Right lung (tissue), 10 donors: ENCODE results near the gene BAG1. TPM values are rescaled to one million over a fixed set of nuclear protein-coding genes. Genes with fewer than 3 reads are reported as not detected.

Experiments used
- DNase-seq, 2 donors: peaks; one replicate each; pipeline ENCODE4 v3.0.0-alpha.2; 2013
- long read RNA-seq, 8 donors: transcript quantifications; one replicate each; lab custom pipeline, GENCODE V29; 2026
- polyA plus RNA-seq, 5 donors: library from polyadenylated mRNA; unstranded; fragments of 120-200 nt; gene quantifications; one replicate each; pipeline versions ENCODE4 v1.2.1 to v1.2.3, GENCODE V29; 2013; ENCODE audit warnings: inconsistent platforms in 1 of 5, low replicate concordance in 1 of 5; ENCODE audit not compliant: insufficient read length in 5 of 5, insufficient read depth in 1 of 5

Gene BAG1
- polyA plus RNA-seq, result 10 to 100 TPM; 50.6 to 72.9 (median 54.2) TPM
- long read RNA-seq, donor 1, transcript BAG1-210 (7 exons, 3,786 nt), result major isoform, 45 of 73 reads
- long read RNA-seq, donor 1, transcript BAG1-201 (4 exons, 1,977 nt), result minor isoform, 16 of 73 reads
- long read RNA-seq, donor 1, partial matches to known transcripts, result 11 of 73 reads
- long read RNA-seq, donor 1, other reads (novel, unspliced or antisense), result 0 of 73 reads
- long read RNA-seq, donor 2, transcript BAG1-210 (7 exons, 3,786 nt), result major isoform, 22 of 27 reads
- long read RNA-seq, donor 2, transcript BAG1-201 (4 exons, 1,977 nt), result minor isoform, 5 of 27 reads
- long read RNA-seq, donor 2, partial matches to known transcripts, result 0 of 27 reads
- long read RNA-seq, donor 2, other reads (novel, unspliced or antisense), result 0 of 27 reads
- long read RNA-seq, donor 3, transcript BAG1-210 (7 exons, 3,786 nt), result major isoform, 23 of 362 reads
- long read RNA-seq, donor 3, transcript BAG1-201 (4 exons, 1,977 nt), result minor isoform, 12 of 362 reads
- long read RNA-seq, donor 3, partial matches to known transcripts, result 327 of 362 reads
- long read RNA-seq, donor 3, other reads (novel, unspliced or antisense), result 0 of 362 reads
- long read RNA-seq, donor 4, transcript BAG1-201 (4 exons, 1,977 nt), result minor isoform, 9 of 24 reads
- long read RNA-seq, donor 4, transcript BAG1-210 (7 exons, 3,786 nt), result major isoform, 13 of 24 reads
- long read RNA-seq, donor 4, partial matches to known transcripts, result 0 of 24 reads
- long read RNA-seq, donor 4, other reads (novel, unspliced or antisense), result 0 of 24 reads
- long read RNA-seq, donor 5, transcript BAG1-210 (7 exons, 3,786 nt), result major isoform, 36 of 690 reads
- long read RNA-seq, donor 5, transcript BAG1-201 (4 exons, 1,977 nt), result minor isoform, 16 of 690 reads
- long read RNA-seq, donor 5, partial matches to known transcripts, result 638 of 690 reads
- long read RNA-seq, donor 5, other reads (novel, unspliced or antisense), result 0 of 690 reads
- long read RNA-seq, donor 6, transcript BAG1-201 (4 exons, 1,977 nt), result minor isoform, 10 of 39 reads
- long read RNA-seq, donor 6, transcript BAG1-210 (7 exons, 3,786 nt), result major isoform, 29 of 39 reads
- long read RNA-seq, donor 6, partial matches to known transcripts, result 0 of 39 reads
- long read RNA-seq, donor 6, other reads (novel, unspliced or antisense), result 0 of 39 reads
- long read RNA-seq, donor 7, transcript BAG1-210 (7 exons, 3,786 nt), result major isoform, 47 of 64 reads
- long read RNA-seq, donor 7, partial matches to known transcripts, result 15 of 64 reads
- long read RNA-seq, donor 7, other reads (novel, unspliced or antisense), result 0 of 64 reads
- long read RNA-seq, donor 8, transcript BAG1-210 (7 exons, 3,786 nt), result minor isoform, 7 of 16 reads
- long read RNA-seq, donor 8, transcript BAG1-201 (4 exons, 1,977 nt), result major isoform, 8 of 16 reads
- long read RNA-seq, donor 8, partial matches to known transcripts, result 0 of 16 reads
- long read RNA-seq, donor 8, other reads (novel, unspliced or antisense), result 0 of 16 reads

- DNase-seq, result peak; percentile 99 to 100
These were observed at the start of gene BAG1, which contains the start of gene CHMP5 for GRCh38 chr9:33264473-33265177. TSS of gene BAG1 (minus strand) at chr9:33264708. TSS of gene CHMP5 (plus strand) at chr9:33265049. CDS start at chr9:33265079, 30 bp downstream.

- DNase-seq, result no peak
These were observed 47.4 kb upstream of the BAG1 start for GRCh38 chr9:33311953-33312352.

- no peak for DNase-seq
These were observed 46.2 kb upstream of the BAG1 start for GRCh38 chr9:33310748-33311147.

- no peak for DNase-seq
These were observed 45.4 kb upstream of the BAG1 start for GRCh38 chr9:33309903-33310302.

GRCh38 chr9:33307067-33307466, 42.6 kb upstream of the BAG1 start:
- no peak for DNase-seq

- DNase-seq, result no peak
These were observed 41.5 kb upstream of the BAG1 start for GRCh38 chr9:33306037-33306436.

DNA sequence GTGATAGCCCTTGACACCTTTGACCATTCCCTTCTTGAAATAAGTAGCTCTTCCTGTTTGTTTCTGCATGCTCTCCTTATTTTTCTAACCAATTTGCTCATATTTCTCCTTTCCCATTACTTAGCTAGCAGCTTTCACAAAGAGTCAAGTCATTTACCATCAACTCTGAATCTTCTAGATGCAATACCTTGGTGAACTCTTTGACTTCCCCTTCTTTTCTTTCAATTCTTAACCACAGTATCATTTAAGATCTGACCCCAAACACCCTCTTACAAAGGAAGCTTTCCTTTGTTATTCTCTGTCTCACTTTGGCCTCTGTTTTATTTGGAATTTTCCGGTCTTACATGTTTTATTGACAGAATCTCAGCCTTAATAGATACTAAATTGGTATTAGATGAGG, 39.9 kb upstream of the BAG1 start:
- DNase-seq, result no peak

DNA sequence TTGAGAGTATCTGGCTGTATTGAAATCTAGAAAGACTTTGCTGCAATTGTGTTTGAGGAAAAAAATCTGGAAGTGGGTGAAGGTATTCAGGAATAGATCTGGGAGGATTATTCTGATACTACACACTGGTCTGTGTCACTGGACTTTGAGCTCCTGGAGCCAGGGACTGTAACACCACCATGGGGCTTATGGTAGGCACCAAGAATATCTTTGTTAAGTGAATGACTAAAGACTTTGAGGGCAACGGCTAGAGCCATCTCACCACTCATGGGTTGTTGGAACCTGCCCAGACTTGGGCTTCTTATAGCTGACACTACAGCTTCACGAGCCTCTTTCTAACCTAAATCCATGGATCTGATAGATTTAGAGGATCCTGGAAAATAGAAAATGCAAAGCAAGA, 36.0 kb upstream of the BAG1 start:
- DNase-seq, result no peak

DNA sequence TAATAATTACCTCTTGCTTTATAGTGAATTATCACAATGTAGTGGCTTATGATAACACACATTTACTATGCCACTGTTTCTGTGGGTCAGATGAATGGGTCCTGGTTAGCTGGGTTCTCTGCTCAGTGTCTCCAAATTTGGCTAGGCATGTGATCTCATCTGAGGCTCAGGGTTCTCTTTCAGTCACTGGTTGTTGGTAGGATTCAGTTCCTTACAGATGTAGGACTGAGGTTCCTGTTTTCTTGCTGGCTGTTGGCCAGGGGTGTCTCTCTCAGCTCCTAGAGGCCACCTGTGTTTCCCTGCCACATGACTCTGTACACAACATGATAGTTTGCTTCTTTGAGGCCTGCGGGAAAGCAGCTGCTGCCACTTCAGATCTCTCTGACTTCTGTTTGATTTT, 32.9 kb upstream of the BAG1 start:
- no peak for DNase-seq

- no peak for DNase-seq
These were observed 31.1 kb upstream of the BAG1 start for GRCh38 chr9:33295571-33295970.

- no peak for DNase-seq
These were observed 30.3 kb upstream of the BAG1 start for GRCh38 chr9:33294670-33295432.

DNA sequence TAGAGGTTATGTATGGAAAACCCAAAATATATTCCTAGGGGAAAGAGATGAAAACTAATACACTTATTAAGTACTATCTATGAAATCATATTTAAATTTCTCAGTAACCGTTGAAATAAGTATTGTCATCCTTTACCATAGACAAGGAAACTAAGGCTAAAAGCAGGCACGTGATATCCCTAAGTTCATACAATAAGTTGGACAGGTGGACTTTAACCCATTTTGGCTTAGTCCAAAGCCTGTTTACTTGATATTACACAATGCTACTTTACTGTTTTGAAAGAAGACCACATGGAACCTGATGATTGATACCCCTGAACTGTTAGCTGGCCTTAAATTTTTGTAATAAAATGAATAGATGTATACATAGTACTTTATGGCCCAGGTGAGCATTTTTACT, 29.3 kb upstream of the BAG1 start:
- DNase-seq, result no peak

DNA sequence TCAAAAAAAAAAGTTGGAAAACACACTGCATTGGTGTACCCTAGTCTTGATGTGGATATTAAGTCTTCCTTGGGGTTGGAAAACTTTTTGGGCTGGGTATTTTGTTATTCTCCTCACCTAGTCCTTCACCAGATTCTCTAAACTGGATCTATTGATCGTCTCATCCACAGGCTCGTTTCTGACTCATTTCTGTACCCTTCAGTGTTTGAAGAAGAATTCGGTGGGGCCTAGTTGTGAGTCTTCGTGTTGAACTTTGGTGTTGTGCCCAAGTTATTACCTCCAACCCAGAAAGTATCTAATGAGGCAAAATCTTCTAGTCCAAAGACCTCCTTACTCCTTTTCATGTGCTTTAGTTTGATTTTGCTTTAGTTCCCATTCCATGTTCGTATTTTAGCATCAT, 27.4 kb upstream of the BAG1 start:
- no peak for DNase-seq

- DNase-seq, result no peak
These were observed 26.5 kb upstream of the BAG1 start for GRCh38 chr9:33291031-33291397.

DNA sequence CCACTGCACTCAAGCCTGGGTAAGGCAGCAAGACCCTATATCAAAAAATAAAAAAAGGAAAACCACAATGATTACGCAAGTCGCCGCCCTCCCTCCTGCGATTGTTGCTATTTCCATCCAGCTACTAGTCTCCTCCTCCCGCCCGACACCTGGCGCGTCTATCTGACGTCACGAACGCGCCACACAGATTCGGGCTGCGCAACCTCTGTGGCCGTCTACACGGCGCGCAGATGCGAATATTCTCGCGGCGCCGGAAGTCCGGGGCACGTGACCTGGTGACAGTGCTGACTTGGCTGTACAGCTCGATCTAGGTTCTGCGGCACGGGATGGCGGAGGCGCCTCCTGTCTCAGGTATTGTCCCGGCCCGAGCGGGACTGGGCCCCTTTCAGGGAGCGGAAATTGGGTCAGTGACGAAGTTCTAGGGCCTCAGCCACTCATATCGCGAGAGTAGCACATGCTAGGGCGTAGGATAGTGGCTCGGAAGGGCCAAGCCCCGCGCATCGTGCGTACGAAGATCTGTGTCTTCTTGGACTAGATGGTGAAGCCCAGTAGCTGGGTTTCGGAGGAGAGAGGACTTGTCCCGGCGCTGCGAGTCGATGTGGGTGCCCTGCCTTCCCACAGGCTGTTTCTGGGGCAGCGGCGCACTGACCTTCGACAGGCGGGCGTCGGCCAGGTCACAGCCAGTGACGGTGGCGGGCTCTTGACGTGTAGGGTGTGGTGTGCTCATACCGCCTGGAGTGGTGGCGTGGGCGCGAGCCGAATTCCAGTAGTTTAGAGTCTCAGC, 25.9 kb upstream of the BAG1 start, which contains the start of gene NFX1:
Gene NFX1, plus strand, starts transcription at position 270 of the 784 bp plus-strand sequence. Its CDS starts 57 bp downstream, at position 327.
- peak; percentile 99 for DNase-seq

DNA sequence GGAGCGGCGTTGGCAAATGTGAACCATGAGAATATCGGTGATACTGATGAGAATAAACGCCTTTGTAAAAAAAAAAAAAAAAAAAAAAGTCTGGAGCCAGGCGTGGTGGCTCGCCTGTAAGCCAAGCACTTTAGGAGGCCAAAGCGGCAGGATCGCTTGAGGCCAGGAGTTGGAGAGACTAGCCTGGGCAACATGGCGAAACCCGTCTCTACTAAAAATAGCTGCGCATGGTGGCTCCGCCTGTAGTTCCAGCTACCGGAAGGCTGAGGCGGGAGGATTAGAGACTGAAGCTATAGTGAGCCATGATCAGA, 25.4 kb upstream of the BAG1 start:
- DNase-seq, result no peak

GRCh38 chr9:33289496-33289895, 25.0 kb upstream of the BAG1 start:
- peak in 1 of 2 donors; percentile 17 for DNase-seq

DNA sequence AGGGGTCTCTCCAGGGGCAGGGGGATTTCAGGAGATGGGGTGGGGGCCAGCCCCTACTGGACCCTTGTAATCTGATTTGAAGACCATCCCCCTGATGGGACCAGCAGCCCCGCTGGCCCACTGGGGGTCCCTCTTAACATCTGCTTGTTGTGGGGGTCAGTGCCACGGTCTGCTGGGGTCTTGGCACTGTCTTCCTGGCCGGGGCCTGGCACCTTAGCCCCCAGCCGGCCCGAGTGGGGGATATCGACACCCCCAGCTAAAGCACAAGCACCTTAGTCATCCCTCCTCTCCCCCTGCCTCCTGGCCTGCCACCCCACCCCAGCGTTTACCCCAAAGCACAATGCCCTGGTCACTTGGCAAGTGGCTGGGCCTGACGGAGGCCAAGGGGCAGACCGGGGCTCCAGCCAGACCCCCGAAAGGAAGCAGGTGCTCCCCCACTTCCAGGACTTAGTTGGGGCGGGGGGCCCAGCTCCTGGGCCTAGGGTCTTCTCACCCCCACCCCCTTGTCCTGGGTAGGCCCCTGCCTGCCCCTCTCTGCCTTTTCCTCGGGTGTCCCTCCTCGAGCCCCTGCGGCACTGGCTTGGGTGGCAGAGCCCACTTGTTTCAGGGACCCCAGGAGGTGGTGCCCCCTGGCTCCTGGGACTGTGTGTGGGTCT, 24.4 kb upstream of the BAG1 start:
- DNase-seq, result no peak

DNA sequence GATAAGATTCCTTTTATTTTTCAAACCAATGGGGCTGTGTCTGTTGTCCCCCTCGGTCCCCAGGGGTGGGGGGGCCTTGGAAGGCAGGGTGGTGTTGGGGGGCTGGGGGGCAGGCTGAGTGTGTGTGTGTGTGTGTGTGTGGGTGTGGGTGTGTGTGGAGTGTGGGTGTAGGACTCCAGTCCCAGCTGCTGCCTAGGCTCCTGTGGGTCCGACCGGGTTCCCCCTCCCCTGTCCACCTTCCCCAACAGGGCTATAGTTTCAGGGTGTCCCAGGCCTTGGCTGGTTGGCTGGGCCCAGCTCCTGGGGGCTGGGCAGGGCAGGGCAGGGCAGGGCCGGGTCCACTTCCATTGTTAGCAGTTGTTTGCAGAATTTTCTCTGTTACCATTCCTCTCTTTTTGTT, 23.7 kb upstream of the BAG1 start:
- DNase-seq, result no peak
